Calu3 (cell line): ENCODE measurements around the gene MALRD1. TPM values are rescaled to one million over a fixed set of nuclear protein-coding genes. Genes with fewer than 3 reads are reported as not detected.

Experiments
- BruUV-seq: library from RNA; stranded (reverse); fragments of 400-500 nt; replicated peaks from 2 replicates; lab custom pipeline; 2021; lab: Mats Ljungman, UMichigan
- CTCF ChIA-PET: fragments of 300-600 bp; sonication (Branson Sonifier 250); formaldehyde crosslinking; loops from one replicate; lab custom pipeline; 2022; ENCODE audit warnings: antibody characterized with exemption; lab: Charles Lee
- DNase-seq: peaks from one replicate; pipeline ENCODE4 v3.0.0; 2022
- H3K27ac Mint-ChIP-seq: one replicate; pipeline ENCODE4 v1.8.0; 2022; ENCODE audit warnings: mixed read lengths; ENCODE audit not compliant: unreplicated experiment
- H3K27me3 Mint-ChIP-seq: one replicate; pipeline ENCODE4 v1.8.0; 2022; ENCODE audit warnings: mixed read lengths; ENCODE audit not compliant: unreplicated experiment
- H3K36me3 Mint-ChIP-seq: one replicate; pipeline ENCODE4 v1.8.0; 2022; ENCODE audit warnings: mild to moderate bottlenecking, moderate library complexity, mixed read lengths; ENCODE audit not compliant: insufficient read depth, unreplicated experiment
- H3K4me1 Mint-ChIP-seq: one replicate; pipeline ENCODE4 v1.8.0; 2022; ENCODE audit warnings: mild to moderate bottlenecking, low read depth, mixed read lengths; ENCODE audit not compliant: unreplicated experiment
- H3K4me3 Mint-ChIP-seq: one replicate; pipeline ENCODE4 v1.8.0; 2022; ENCODE audit warnings: mild to moderate bottlenecking, low read depth, moderate library complexity, mixed read lengths; ENCODE audit not compliant: unreplicated experiment
- H3K9me3 Mint-ChIP-seq: one replicate; pipeline ENCODE4 v1.8.0; 2022; ENCODE audit warnings: low read depth, mixed read lengths; ENCODE audit not compliant: unreplicated experiment
- intact Hi-C: fragments of 100-400 bp; cut with micrococcal nuclease; formaldehyde crosslinking; loops from one replicate; pipeline ENCODE4 v1.10.0; 2022; ENCODE audit not compliant: unreplicated experiment
- total RNA-seq: library from RNA; stranded (reverse); gene quantifications from 2 replicates; pipeline ENCODE4 v1.2.3, GENCODE V29; 2022
- TF ChIP-seq, protein P1 (sequence below): fragments of 200-600 bp; IDR thresholded peaks from one replicate; pipeline ENCODE4 v1.8.0; 2022; ENCODE audit warnings: antibody characterized with exemption; ENCODE audit not compliant: unreplicated experiment

Gene MALRD1
- total RNA-seq, 1 experiment from 2014 or later: not detected

DNA sequence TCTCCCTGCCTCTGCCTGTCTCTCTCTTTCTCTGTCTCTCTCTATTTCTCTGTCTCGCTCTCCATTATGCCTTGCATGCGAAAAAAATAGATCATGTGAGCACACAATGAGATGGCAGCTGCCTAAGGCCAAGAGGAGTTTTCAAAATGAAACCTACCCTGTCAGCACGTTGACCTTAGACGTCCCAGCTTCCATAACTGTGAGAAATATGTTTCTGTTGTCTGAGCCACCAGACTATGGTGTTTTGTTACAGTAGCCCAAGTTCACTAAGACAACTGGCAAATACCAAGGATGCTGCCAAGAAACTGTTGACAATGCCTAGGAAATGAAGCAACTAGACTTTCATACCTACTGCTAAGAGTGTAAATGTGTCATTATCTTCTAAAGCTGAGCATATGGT, 697.1 kb downstream of the MALRD1 start:
- H3K27me3 Mint-ChIP-seq: no peaks in the 10 kb centered on the region
- no peak overlapping the region for H3K27ac Mint-ChIP-seq
- H3K36me3 Mint-ChIP-seq: no peaks in the 10 kb centered on the region
- H3K4me3 Mint-ChIP-seq: no peak overlapping the region
- CTCF ChIA-PET: no interaction called here
- intact Hi-C loops: no loop called here
- H3K4me1 Mint-ChIP-seq: no peaks in the 10 kb centered on the region
- BruUV-seq: no TSS peak
- TF ChIP-seq, protein P1, sequence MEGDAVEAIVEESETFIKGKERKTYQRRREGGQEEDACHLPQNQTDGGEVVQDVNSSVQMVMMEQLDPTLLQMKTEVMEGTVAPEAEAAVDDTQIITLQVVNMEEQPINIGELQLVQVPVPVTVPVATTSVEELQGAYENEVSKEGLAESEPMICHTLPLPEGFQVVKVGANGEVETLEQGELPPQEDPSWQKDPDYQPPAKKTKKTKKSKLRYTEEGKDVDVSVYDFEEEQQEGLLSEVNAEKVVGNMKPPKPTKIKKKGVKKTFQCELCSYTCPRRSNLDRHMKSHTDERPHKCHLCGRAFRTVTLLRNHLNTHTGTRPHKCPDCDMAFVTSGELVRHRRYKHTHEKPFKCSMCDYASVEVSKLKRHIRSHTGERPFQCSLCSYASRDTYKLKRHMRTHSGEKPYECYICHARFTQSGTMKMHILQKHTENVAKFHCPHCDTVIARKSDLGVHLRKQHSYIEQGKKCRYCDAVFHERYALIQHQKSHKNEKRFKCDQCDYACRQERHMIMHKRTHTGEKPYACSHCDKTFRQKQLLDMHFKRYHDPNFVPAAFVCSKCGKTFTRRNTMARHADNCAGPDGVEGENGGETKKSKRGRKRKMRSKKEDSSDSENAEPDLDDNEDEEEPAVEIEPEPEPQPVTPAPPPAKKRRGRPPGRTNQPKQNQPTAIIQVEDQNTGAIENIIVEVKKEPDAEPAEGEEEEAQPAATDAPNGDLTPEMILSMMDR: no peak
- peaks cover 5% of the 10 kb centered on the region for H3K9me3 Mint-ChIP-seq
- DNase-seq: no peak

DNA sequence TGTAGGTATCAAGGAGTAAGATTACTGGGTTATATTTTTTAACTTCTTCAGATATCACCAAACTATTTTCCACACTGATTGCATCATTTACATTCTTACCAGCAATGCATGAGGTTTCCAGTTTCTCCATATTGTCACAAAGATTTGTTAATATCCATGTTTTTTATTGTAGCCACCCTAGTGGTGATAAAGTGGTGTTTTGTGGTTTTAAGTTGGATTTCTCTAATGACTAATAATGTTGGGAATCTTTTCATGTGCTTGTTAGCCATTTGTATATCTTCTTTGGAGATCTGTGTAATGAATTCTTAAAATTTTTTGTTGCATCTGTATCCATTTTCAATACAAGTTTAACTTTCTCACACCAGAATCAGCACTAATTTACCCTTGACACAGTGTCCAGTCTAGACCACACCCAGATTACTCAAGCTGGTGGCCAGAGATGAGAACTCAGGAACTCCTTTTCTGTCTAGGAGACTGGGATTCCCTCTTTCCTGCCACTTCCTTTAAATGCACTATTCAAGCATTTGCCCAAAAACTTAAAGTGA, 700.7 kb downstream of the MALRD1 start:
- intact Hi-C loops: no loop called here
- peaks cover 7% of the 10 kb centered on the region for H3K9me3 Mint-ChIP-seq
- no TSS peak for BruUV-seq
- no peaks in the 10 kb centered on the region for H3K36me3 Mint-ChIP-seq
- TF ChIP-seq, protein P1: no peak
- no peak overlapping the region for H3K27ac Mint-ChIP-seq
- H3K4me3 Mint-ChIP-seq: no peak overlapping the region
- DNase-seq: no peak
- H3K27me3 Mint-ChIP-seq: no peaks in the 10 kb centered on the region
- CTCF ChIA-PET: no interaction called here
- H3K4me1 Mint-ChIP-seq: no peaks in the 10 kb centered on the region

- H3K4me3 Mint-ChIP-seq: no peak overlapping the region
- CTCF ChIA-PET: no interaction called here
- no peak for DNase-seq
- TF ChIP-seq, protein P1: no peak
- no peaks in the 10 kb centered on the region for H3K36me3 Mint-ChIP-seq
- no peak overlapping the region for H3K27ac Mint-ChIP-seq
- BruUV-seq: no TSS peak
- H3K27me3 Mint-ChIP-seq: no peaks in the 10 kb centered on the region
- intact Hi-C loops: no loop called here
- H3K4me1 Mint-ChIP-seq: no peaks in the 10 kb centered on the region
- H3K9me3 Mint-ChIP-seq: peaks cover 7% of the 10 kb centered on the region
Observed at GRCh38 chr10:19750972-19751371, 702.4 kb downstream of the MALRD1 start.

GRCh38 chr10:19756919-19757318, 708.3 kb downstream of the MALRD1 start:
- H3K36me3 Mint-ChIP-seq: no peaks in the 10 kb centered on the region
- no peak overlapping the region for H3K4me3 Mint-ChIP-seq
- TF ChIP-seq, protein P1: no peak
- no peak overlapping the region for H3K27ac Mint-ChIP-seq
- BruUV-seq: no TSS peak
- CTCF ChIA-PET: no interaction called here
- H3K4me1 Mint-ChIP-seq: no peaks in the 10 kb centered on the region
- peaks cover 2% of the 10 kb centered on the region for H3K9me3 Mint-ChIP-seq
- H3K27me3 Mint-ChIP-seq: no peaks in the 10 kb centered on the region
- intact Hi-C loops: no loop called here
- DNase-seq: no peak
